Breast epithelium (tissue), 4 donors: Measurements from ENCODE around the gene MKI67. TPM values are rescaled to one million over a fixed set of nuclear protein-coding genes. Genes with fewer than 3 reads are reported as not detected.

Experiments
- DNase-seq, 2 donors: peaks; one replicate each; pipeline ENCODE4 v3.0.0-alpha.2; 2019; ENCODE audit warnings: low spot score in 2 of 2
- H3K27ac ChIP-seq, 2 donors: fragments of 200-600 bp; sonication (generic) in 1 of 2; one replicate each; pipeline ENCODE4 v1.5.1; 2016 to 2019; ENCODE audit warnings: mild to moderate bottlenecking in 1 of 2
- H3K27me3 ChIP-seq, 2 donors: fragments of 200-600 bp; sonication (generic) in 1 of 2; one replicate each; pipeline versions ENCODE4 v1.5.1 to v1.6.0; 2017 to 2019; ENCODE audit warnings: control low read depth in 1 of 2, mild to moderate bottlenecking in 1 of 2
- H3K36me3 ChIP-seq: fragments of 200-600 bp; one replicate; pipeline ENCODE4 v1.5.1; 2019
- H3K4me1 ChIP-seq, 2 donors: fragments of 200-600 bp; sonication (generic); one replicate each; pipeline ENCODE4 v1.5.1; 2016 to 2019; ENCODE audit warnings: control low read depth in 1 of 2
- H3K4me3 ChIP-seq, 3 donors: fragments of 200-600 bp; sonication (generic); 1 replicate in 2 of 3; 2 replicates in 1 of 3; pipeline ENCODE4 v1.5.1; 2016 to 2019; ENCODE audit warnings: mild to moderate bottlenecking in 3 of 3, moderate library complexity in 2 of 3
- H3K9me3 ChIP-seq, 2 donors: fragments of 200-600 bp; sonication (generic) in 1 of 2; one replicate each; pipeline ENCODE4 v1.5.1; 2016 to 2019; ENCODE audit warnings: control low read depth in 1 of 2
- POLR2A ChIP-seq: fragments of 450-650 bp; IDR thresholded peaks from one replicate; pipeline ENCODE4 v1.6.1; 2016; ENCODE audit warnings: antibody characterized with exemption, mild to moderate bottlenecking, moderate library complexity
- POLR2AphosphoS5 ChIP-seq, 3 donors: sonication (generic); formaldehyde crosslinking; IDR thresholded peaks; one replicate each; pipeline ENCODE4 v1.6.1; 2017; ENCODE audit warnings: antibody characterized with exemption in 3 of 3
- intact Hi-C: fragments of 100-400 bp; cut with DNase I; formaldehyde crosslinking; loops from one replicate; pipeline ENCODE4 v1.15.1; 2023; ENCODE audit warnings: low total_unique reads
- total RNA-seq, 3 donors: library from RNA; depleted of rRNA; stranded (reverse); fragments of >200 nt; gene quantifications; one replicate each; pipeline ENCODE4 v1.1.0, GENCODE V29; 2016
- TF ChIP-seq, protein P1 (sequence below), 3 donors: fragments of 450-650 bp; IDR thresholded peaks; one replicate each; pipeline ENCODE4 v1.5.1; 2016 to 2017; ENCODE audit warnings: antibody characterized with exemption in 3 of 3, mild to moderate bottlenecking in 3 of 3, moderate library complexity in 3 of 3

The MKI67 gene
- total RNA-seq, 3 donors from 2014 or later = 0.29 to 6.4 (median 0.33) TPM

- TF ChIP-seq POLR2AphosphoS5 (IDR thresholded peaks at IDR 0.05) = no peak
- TF ChIP-seq, protein P1, sequence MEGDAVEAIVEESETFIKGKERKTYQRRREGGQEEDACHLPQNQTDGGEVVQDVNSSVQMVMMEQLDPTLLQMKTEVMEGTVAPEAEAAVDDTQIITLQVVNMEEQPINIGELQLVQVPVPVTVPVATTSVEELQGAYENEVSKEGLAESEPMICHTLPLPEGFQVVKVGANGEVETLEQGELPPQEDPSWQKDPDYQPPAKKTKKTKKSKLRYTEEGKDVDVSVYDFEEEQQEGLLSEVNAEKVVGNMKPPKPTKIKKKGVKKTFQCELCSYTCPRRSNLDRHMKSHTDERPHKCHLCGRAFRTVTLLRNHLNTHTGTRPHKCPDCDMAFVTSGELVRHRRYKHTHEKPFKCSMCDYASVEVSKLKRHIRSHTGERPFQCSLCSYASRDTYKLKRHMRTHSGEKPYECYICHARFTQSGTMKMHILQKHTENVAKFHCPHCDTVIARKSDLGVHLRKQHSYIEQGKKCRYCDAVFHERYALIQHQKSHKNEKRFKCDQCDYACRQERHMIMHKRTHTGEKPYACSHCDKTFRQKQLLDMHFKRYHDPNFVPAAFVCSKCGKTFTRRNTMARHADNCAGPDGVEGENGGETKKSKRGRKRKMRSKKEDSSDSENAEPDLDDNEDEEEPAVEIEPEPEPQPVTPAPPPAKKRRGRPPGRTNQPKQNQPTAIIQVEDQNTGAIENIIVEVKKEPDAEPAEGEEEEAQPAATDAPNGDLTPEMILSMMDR (IDR thresholded peaks at IDR 0.05) = no peak
- TF ChIP-seq POLR2A = no peak
- no peaks in the 10 kb centered on the region for H3K36me3 ChIP-seq
- intact Hi-C loops = no loop called here
- H3K27me3 ChIP-seq = no peaks in the 10 kb centered on the region
- no peaks in the 10 kb centered on the region for H3K9me3 ChIP-seq
- H3K4me3 ChIP-seq = no peak overlapping the region
- no peak for DNase-seq
- no peaks in the 10 kb centered on the region for H3K4me1 ChIP-seq
- no peak overlapping the region for H3K27ac ChIP-seq
These were observed 10.9 kb downstream of the MKI67 start for GRCh38 chr10:128115356-128115755.

DNA sequence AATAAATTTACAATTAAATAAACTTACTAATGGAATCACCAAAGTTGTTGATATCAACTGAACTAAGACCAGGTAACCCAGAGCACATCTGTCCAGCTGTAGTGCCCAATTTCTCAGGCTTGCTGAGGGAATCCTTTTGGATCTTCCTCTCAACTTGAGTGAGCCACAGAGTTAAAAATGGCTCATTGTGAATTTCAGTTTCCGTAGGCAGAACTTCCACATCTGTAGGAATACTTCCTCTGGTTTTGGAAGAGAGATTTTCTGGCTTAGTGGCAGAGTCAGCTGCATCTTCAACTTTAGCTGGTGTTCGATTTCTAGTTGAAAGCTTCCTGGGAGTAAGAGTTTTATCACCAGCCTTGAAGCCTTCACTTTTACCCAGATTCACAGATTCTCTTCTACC is 11.3 kb downstream of the MKI67 start:
- DNase-seq = no peak
- H3K9me3 ChIP-seq = no peaks in the 10 kb centered on the region
- H3K4me3 ChIP-seq = no peak overlapping the region
- H3K27ac ChIP-seq = no peak overlapping the region
- intact Hi-C loops = no loop called here
- no peaks in the 10 kb centered on the region for H3K36me3 ChIP-seq
- no peaks in the 10 kb centered on the region for H3K4me1 ChIP-seq
- no peak for TF ChIP-seq POLR2AphosphoS5 (IDR thresholded peaks at IDR 0.05)
- no peak for TF ChIP-seq POLR2A
- H3K27me3 ChIP-seq = no peaks in the 10 kb centered on the region

DNA sequence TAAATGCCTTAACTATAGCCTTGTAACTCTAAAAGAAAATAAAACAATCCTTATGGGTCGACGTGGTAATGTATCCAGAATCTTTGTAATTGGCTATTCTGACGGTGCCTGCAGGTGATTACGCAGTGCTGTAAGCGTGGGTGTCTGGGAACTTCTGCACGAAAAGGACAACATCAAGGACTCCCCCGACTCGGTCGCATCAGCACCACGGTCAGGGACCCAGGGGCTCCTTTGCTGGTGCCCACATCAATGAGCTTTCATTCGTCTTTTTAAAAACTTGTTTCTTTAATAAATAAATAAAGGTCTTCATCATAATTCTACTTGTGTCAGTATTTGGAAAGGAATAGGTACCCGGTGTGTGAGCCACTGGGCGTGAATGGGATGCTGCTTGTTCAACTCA is 13.2 kb downstream of the MKI67 start:
- H3K27me3 ChIP-seq = no peaks in the 10 kb centered on the region
- no peaks in the 10 kb centered on the region for H3K36me3 ChIP-seq
- no peak overlapping the region for H3K4me3 ChIP-seq
- intact Hi-C loops = no loop called here
- TF ChIP-seq POLR2A (no peak), POLR2AphosphoS5 (IDR thresholded peaks at IDR 0.05) (no peak)
- TF ChIP-seq, protein P1 (IDR thresholded peaks at IDR 0.05) = no peak
- no peak overlapping the region for H3K27ac ChIP-seq
- H3K4me1 ChIP-seq = no peaks in the 10 kb centered on the region
- no peaks in the 10 kb centered on the region for H3K9me3 ChIP-seq
- no peak for DNase-seq

DNA sequence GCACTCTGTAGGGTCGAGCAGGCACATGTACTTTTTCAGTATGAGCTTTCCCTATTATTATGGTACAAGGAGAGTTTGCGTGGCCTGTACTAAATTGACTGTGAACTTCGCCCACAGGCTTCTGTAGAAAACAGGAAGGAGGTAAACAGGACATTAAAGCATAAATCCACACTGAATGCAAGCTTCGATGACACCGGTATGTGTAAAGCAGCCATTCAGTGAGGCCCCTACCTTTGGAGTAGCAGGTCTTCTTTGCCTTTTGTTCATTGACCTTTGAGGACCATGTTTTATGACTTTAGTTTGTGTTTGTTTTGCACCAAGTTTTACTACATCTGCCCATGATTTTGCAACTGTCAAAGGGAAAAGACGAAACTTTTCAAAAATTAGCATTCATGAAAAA is 14.5 kb downstream of the MKI67 start:
- no peaks in the 10 kb centered on the region for H3K9me3 ChIP-seq
- no peak for DNase-seq
- TF ChIP-seq, protein P1 (IDR thresholded peaks at IDR 0.05) = no peak
- TF ChIP-seq POLR2A (no peak), POLR2AphosphoS5 (IDR thresholded peaks at IDR 0.05) (no peak)
- H3K27ac ChIP-seq = no peak overlapping the region
- no peaks in the 10 kb centered on the region for H3K27me3 ChIP-seq
- no peaks in the 10 kb centered on the region for H3K4me1 ChIP-seq
- H3K4me3 ChIP-seq = no peak overlapping the region
- no peaks in the 10 kb centered on the region for H3K36me3 ChIP-seq
- intact Hi-C loops = no loop called here

- no peaks in the 10 kb centered on the region for H3K9me3 ChIP-seq
- H3K27ac ChIP-seq = no peak overlapping the region
- no peaks in the 10 kb centered on the region for H3K4me1 ChIP-seq
- H3K4me3 ChIP-seq = no peak overlapping the region
- intact Hi-C loops = no loop called here
- H3K36me3 ChIP-seq = no peaks in the 10 kb centered on the region
- H3K27me3 ChIP-seq = no peaks in the 10 kb centered on the region
- no peak for DNase-seq
- TF ChIP-seq, protein P1 (IDR thresholded peaks at IDR 0.05) = no peak
- no peak for TF ChIP-seq POLR2AphosphoS5 (IDR thresholded peaks at IDR 0.05)
- TF ChIP-seq POLR2A = no peak
These were observed 15.9 kb downstream of the MKI67 start for GRCh38 chr10:128110339-128110738.

- Histone ChIP-seq H3K9me3 (no peaks in the 10 kb centered on the region), H3K4me1 (no peaks in the 10 kb centered on the region), H3K27ac (no peak overlapping the region), H3K36me3 (no peaks in the 10 kb centered on the region), H3K4me3 (no peak overlapping the region), H3K27me3 (no peaks in the 10 kb centered on the region)
- intact Hi-C loops = no loop called here
- TF ChIP-seq POLR2A (no peak), POLR2AphosphoS5 (IDR thresholded peaks at IDR 0.05) (no peak)
- TF ChIP-seq, protein P1 (IDR thresholded peaks at IDR 0.05) = no peak
- no peak for DNase-seq
These were observed 16.5 kb downstream of the MKI67 start for GRCh38 chr10:128109707-128110106.
